ENCODE data around the gene CD247.

The CD247 gene

DNA sequence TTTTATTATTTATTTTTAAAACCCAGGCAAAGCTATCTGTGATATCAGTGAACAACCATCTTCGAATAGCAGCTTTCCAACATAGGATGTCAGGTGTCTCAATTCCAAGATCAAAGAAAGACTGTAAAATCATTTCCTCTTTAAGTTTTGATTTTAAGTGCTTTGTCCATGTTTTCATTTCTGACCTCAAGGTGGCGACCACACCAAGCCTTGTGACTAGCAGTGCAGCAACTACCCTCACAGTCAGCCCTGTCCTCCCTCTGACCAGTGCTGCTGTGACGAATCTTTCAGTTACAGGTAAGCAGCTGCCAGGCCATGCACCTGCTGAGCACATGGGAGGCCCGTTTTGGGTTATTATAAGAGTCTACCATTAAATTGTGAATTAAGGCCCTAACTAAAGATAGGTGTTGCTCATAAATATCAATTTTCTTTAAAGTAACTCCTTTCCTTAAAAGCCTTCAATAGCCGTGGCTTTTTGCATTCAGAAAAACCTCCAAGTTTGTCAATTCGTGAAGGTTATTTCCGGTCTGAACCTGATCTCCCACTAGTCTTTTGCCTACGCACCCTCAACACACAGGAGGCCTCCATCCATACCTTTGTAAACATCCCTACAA is 117.0 kb downstream of the CD247 start:
- H3K4me1 ChIP-seq (ENCODE audit: control insufficient read depth, insufficient read depth, low read length): no peaks in the 10 kb centered on the region
- H3K27me3 ChIP-seq (ENCODE audit: control insufficient read depth, insufficient read depth, low read length, poor library complexity, severe bottlenecking): no peaks in the 10 kb centered on the region
- H3K27ac ChIP-seq (ENCODE audit: insufficient read depth, low read depth, low read length, poor library complexity, severe bottlenecking): no peak overlapping the region
- WGBS, 2 experiments: 68 to 74% methylated on average over 7 to 8 of the region's 8 CpGs
- no peaks in the 10 kb centered on the region for H3K9me3 ChIP-seq (ENCODE audit: control insufficient read depth, low read length)
- peaks cover 12% of the 10 kb centered on the region for H3K36me3 ChIP-seq (ENCODE audit: control insufficient read depth, insufficient read depth, low read length)
- H3K4me3 ChIP-seq (ENCODE audit: insufficient read depth, low read depth, low read length): no peak overlapping the region

DNA sequence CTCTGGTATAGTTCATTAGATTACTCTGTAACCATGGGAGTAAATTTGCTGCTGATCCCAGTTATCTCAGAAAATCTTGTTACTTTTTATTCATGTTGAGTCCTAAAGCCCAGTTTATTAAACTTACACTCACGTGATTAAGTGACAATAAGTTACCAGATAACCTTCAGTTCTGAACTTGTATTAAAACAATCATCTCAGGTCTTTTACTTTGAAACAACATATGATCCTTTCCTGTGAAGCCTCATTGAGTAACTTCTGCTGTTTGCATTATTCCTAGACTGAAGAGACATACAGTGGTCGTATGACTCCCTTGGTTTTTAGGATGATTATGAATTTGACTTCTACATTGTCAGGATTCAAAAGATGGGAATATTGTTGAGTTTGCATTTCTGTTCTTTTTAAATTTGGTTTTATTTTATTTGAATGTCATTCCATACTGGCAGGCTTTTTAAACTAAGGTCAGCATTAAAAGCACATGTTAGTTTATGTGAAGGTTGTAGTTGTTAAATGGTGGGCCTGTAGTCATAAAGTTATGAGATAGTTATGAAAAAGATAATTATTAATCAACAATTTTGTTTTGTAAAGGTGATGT is 117.9 kb downstream of the CD247 start:
- no peaks in the 10 kb centered on the region for H3K4me1 ChIP-seq (ENCODE audit: control insufficient read depth, insufficient read depth, low read length)
- H3K27me3 ChIP-seq (ENCODE audit: control insufficient read depth, insufficient read depth, low read length, poor library complexity, severe bottlenecking): no peaks in the 10 kb centered on the region
- 92% methylated on average over 2 of the region's 2 CpGs for WGBS, 2 experiments
- H3K4me3 ChIP-seq (ENCODE audit: insufficient read depth, low read depth, low read length): no peak overlapping the region
- H3K9me3 ChIP-seq (ENCODE audit: control insufficient read depth, low read length): no peaks in the 10 kb centered on the region
- no peak overlapping the region for H3K27ac ChIP-seq (ENCODE audit: insufficient read depth, low read depth, low read length, poor library complexity, severe bottlenecking)
- peaks cover 12% of the 10 kb centered on the region for H3K36me3 ChIP-seq (ENCODE audit: control insufficient read depth, insufficient read depth, low read length)

DNA sequence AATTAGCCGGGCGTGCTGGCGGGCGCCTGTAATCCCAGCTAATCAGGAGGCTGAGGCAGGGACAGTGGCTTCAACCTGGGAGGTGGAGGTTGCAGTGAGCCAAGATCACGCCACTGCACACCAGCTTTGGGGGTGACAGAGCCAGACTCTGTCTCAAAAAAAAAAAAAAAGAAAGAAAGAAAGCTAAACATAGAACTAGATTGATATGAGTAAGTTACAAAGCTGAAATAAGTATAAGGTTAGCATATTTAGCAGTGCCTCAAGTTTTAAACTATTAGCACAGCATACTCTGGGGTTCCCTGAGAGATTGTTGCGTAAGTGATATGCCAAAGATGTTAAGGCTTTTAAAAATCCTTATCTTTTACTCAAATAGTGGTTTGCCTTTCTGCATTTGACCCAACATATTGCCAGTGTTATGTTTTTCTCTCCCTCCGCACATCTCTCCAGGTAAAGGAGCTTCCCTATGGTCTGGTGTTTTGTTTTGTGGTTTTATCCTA is 126.1 kb downstream of the CD247 start:
- Histone ChIP-seq H3K27me3 (ENCODE audit: control insufficient read depth, insufficient read depth, low read length, poor library complexity, severe bottlenecking) (no peaks in the 10 kb centered on the region), H3K4me1 (ENCODE audit: control insufficient read depth, insufficient read depth, low read length) (no peaks in the 10 kb centered on the region), H3K36me3 (ENCODE audit: control insufficient read depth, insufficient read depth, low read length) (peaks cover 13% of the 10 kb centered on the region), H3K9me3 (ENCODE audit: control insufficient read depth, low read length) (no peaks in the 10 kb centered on the region), H3K4me3 (ENCODE audit: insufficient read depth, low read depth, low read length) (no peak overlapping the region), H3K27ac (ENCODE audit: insufficient read depth, low read depth, low read length, poor library complexity, severe bottlenecking) (no peak overlapping the region)
- WGBS, 2 experiments: 95 to 97% methylated on average over 7 of the region's 7 CpGs

DNA sequence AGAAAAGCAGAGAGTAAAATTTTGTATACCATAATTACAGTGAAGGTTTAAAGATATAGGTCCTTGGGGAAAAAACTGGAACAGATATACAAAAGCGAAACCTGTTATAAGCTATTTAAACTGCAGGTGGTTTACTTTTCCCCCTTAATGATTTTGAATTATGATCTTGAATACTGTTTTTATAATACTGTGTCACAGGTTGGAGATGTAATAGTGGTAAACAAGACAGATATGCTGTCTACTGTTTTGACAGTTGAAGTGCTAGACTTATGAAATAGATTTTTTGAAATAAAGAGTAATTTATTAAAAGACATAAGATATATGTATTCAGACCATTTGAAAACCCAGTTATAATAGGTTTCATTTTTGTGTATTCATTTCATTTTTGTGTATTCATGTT is 129.4 kb downstream of the CD247 start:
- Histone ChIP-seq H3K27ac (ENCODE audit: insufficient read depth, low read depth, low read length, poor library complexity, severe bottlenecking) (no peak overlapping the region), H3K36me3 (ENCODE audit: control insufficient read depth, insufficient read depth, low read length) (peaks cover 20% of the 10 kb centered on the region), H3K4me3 (ENCODE audit: insufficient read depth, low read depth, low read length) (no peak overlapping the region), H3K27me3 (ENCODE audit: control insufficient read depth, insufficient read depth, low read length, poor library complexity, severe bottlenecking) (no peaks in the 10 kb centered on the region), H3K9me3 (ENCODE audit: control insufficient read depth, low read length) (no peaks in the 10 kb centered on the region), H3K4me1 (ENCODE audit: control insufficient read depth, insufficient read depth, low read length) (no peaks in the 10 kb centered on the region)
- WGBS, 2 experiments: 100% methylated on average over 1 of the region's 1 CpG

DNA sequence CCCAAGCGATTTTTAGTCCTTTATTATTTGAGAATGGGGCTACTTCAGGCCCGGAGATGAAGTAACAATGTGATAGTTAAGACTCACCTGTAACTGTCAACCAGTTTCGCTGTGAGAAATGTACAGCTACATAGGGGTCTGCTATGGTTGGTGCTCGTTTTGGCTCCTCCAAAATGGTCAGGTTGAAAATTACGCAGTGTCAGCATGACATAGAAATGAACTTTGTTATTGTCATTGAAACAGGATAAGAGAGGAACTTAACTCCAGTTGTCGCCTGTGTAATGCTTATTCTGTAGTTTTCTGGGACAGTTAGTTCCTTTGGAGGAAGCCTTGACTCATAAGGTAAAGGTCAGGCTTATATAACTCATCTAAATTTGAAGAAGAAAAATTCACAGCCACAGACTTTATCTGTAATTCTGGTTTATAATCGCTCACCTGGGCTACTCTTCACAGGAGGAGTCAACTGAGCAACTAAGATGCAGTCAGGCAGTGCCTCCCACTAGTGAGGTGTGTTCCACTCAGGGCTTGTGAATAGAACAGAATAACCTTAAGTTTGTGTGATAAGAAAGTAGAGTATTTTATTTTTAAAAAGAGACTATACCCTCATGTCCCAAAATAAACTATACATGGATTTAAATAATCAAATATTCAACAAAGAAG is 130.9 kb downstream of the CD247 start:
- no peaks in the 10 kb centered on the region for H3K27me3 ChIP-seq (ENCODE audit: control insufficient read depth, insufficient read depth, low read length, poor library complexity, severe bottlenecking)
- H3K36me3 ChIP-seq (ENCODE audit: control insufficient read depth, insufficient read depth, low read length): peaks cover 16% of the 10 kb centered on the region
- H3K27ac ChIP-seq (ENCODE audit: insufficient read depth, low read depth, low read length, poor library complexity, severe bottlenecking): no peak overlapping the region
- H3K4me3 ChIP-seq (ENCODE audit: insufficient read depth, low read depth, low read length): no peak overlapping the region
- no peaks in the 10 kb centered on the region for H3K9me3 ChIP-seq (ENCODE audit: control insufficient read depth, low read length)
- no peaks in the 10 kb centered on the region for H3K4me1 ChIP-seq (ENCODE audit: control insufficient read depth, insufficient read depth, low read length)
- 90 to 97% methylated on average over 7 of the region's 7 CpGs for WGBS, 2 experiments
